Activated CD4-positive, CD25-positive, alpha-beta regulatory T cell treated with anti-CD3 and anti-CD28 coated beads, Interleukin-2, amount 50 U/mL, for 24 hours (primary cell): ENCODE measurements around the gene CBS.
"Not testable (repeated sequence)": the region's sequence is repeated elsewhere in the genome, so short reads cannot be mapped to it uniquely, and the experiment has no call there.

Source experiments
- ATAC-seq, 2 donors: fragments of 150-1000 bp; cut with Tn5 transposase; one replicate each; pipeline ENCODE4 v1.10.0; 2021; ENCODE audit warnings: mild to moderate bottlenecking in 1 of 2, moderate library complexity in 1 of 2

Gene CBS

GRCh38 chr21:43075170-43076022 lies at the start of gene CBS:
TSS of gene CBS (minus strand) at chr21:43075835. CDS start at chr21:43072193, 3,642 bp downstream.
- ATAC-seq = not testable (repeated sequence)

GRCh38 chr21:43115956-43116355 lies 40.3 kb upstream of the CBS start:
- not testable (repeated sequence) for ATAC-seq

GRCh38 chr21:43114483-43114882 lies 38.8 kb upstream of the CBS start:
- ATAC-seq = not testable (repeated sequence)

- peak; percentile 30 to 57 for ATAC-seq
Observed at GRCh38 chr21:43109006-43109405, 33.4 kb upstream of the CBS start.

- ATAC-seq = not testable (repeated sequence)
Observed at GRCh38 chr21:43108177-43108576, 32.5 kb upstream of the CBS start.

GRCh38 chr21:43107794-43108137 lies 32.1 kb upstream of the CBS start:
- not testable (repeated sequence) for ATAC-seq

GRCh38 chr21:43106965-43107793 lies 31.5 kb upstream of the CBS start, which contains the start of gene U2AF1:
TSS of gene U2AF1 (minus strand) at chr21:43107570. CDS start at chr21:43107494, 76 bp downstream.
- peak; percentile 87 to 91 for ATAC-seq

GRCh38 chr21:43104642-43105041 lies 29.0 kb upstream of the CBS start:
- not testable (repeated sequence) for ATAC-seq

- ATAC-seq = peak in 1 of 2 donors; percentile 31
Observed at GRCh38 chr21:43102281-43102680, 26.6 kb upstream of the CBS start.

GRCh38 chr21:43101676-43102075 lies 26.0 kb upstream of the CBS start:
- not testable (repeated sequence) for ATAC-seq

- not testable (repeated sequence) for ATAC-seq
Observed at GRCh38 chr21:43101000-43101399, 25.4 kb upstream of the CBS start.

- ATAC-seq = not testable (repeated sequence)
Observed at GRCh38 chr21:43091979-43092614, 16.5 kb upstream of the CBS start.

- ATAC-seq = not testable (repeated sequence)
Observed at GRCh38 chr21:43090947-43091346, 15.3 kb upstream of the CBS start.

GRCh38 chr21:43089463-43089862 lies 13.8 kb upstream of the CBS start:
- ATAC-seq = not testable (repeated sequence)

GRCh38 chr21:43082587-43083300 lies 7.1 kb upstream of the CBS start:
- not testable (repeated sequence) for ATAC-seq

GRCh38 chr21:43076643-43077042 lies 1.0 kb upstream of the CBS start:
- ATAC-seq = not testable (repeated sequence)

- peak in 1 of 2 donors; percentile 13 for ATAC-seq
Observed at GRCh38 chr21:43076023-43076637, 495 bp upstream of the CBS start.

- not testable (repeated sequence) for ATAC-seq
Observed at GRCh38 chr21:43074401-43075169, 1.1 kb downstream of the CBS start.

GRCh38 chr21:43072742-43073141 lies 2.9 kb downstream of the CBS start:
- not testable (repeated sequence) for ATAC-seq

GRCh38 chr21:43069682-43070081 lies 6.0 kb downstream of the CBS start:
- not testable (repeated sequence) for ATAC-seq

GRCh38 chr21:43068065-43068464 lies 7.6 kb downstream of the CBS start:
- not testable (repeated sequence) for ATAC-seq
